GM19467 (cell line): Measurements from ENCODE around the gene FGD5.
A peak's percentile ranks its signal among the peaks of the same experiment; 100 is the strongest.

ENCODE experiments used
- ATAC-seq: cut with Tn5 transposase; IDR thresholded peaks from one replicate; pipeline ENCODE4 v1.9.1; 2021; ENCODE audit warnings: mild to moderate bottlenecking, moderate library complexity; ENCODE audit not compliant: unreplicated experiment

The FGD5 gene, protein sequence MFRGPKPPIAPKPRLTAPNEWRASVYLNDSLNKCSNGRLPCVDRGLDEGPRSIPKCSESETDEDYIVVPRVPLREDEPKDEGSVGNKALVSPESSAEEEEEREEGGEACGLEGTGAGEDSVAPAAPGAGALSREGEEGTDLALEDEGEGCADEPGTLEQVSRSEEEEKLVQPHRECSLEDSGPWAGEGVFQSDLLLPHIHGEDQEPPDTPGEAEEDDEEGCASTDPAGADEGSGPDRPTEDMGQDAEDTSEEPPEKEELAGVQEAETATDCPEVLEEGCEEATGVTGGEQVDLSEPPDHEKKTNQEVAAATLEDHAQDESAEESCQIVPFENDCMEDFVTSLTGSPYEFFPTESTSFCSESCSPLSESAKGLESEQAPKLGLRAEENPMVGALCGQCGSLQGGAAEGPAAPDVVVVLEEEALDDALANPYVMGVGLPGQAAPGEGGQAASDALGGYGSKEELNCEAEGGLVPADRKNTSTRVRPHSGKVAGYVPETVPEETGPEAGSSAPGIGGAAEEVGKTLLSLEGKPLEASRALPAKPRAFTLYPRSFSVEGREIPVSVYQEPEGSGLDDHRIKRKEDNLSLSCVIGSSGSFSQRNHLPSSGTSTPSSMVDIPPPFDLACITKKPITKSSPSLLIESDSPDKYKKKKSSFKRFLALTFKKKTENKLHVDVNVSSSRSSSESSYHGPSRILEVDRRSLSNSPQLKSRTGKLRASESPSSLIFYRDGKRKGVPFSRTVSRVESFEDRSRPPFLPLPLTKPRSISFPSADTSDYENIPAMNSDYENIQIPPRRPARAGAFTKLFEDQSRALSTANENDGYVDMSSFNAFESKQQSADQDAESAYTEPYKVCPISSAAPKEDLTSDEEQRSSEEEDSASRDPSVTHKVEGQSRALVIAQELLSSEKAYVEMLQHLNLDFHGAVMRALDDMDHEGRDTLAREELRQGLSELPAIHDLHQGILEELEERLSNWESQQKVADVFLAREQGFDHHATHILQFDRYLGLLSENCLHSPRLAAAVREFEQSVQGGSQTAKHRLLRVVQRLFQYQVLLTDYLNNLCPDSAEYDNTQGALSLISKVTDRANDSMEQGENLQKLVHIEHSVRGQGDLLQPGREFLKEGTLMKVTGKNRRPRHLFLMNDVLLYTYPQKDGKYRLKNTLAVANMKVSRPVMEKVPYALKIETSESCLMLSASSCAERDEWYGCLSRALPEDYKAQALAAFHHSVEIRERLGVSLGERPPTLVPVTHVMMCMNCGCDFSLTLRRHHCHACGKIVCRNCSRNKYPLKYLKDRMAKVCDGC (N-terminal part only)

DNA sequence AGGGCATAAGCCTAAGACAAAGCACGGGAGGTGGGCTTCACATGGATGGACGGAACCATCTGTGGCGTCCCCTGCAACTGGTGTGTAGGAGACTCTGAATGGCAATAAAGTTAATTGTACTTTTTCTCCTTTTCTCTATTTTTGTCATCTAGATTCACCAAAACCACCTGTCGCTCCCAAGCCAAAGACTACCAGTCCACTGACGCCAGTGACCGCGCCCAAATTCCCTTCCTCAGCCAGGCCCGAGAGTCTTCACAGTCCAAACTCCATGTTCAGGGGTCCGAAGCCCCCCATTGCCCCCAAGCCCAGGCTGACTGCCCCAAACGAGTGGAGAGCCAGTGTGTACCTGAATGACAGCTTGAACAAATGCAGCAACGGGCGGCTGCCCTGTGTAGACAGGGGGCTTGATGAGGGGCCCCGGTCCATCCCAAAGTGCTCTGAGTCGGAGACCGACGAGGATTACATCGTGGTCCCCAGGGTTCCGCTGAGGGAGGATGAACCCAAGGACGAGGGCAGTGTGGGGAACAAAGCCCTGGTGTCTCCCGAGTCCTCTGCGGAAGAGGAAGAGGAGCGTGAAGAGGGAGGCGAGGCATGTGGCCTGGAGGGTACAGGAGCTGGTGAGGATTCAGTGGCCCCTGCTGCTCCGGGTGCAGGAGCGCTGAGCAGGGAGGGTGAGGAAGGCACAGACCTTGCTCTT is at the start of gene FGD5:
Gene FGD5, plus strand, starts transcription at position 159 of the 697 bp plus-strand sequence. Its CDS starts 110 bp downstream, at position 269.
- no peak for ATAC-seq

DNA sequence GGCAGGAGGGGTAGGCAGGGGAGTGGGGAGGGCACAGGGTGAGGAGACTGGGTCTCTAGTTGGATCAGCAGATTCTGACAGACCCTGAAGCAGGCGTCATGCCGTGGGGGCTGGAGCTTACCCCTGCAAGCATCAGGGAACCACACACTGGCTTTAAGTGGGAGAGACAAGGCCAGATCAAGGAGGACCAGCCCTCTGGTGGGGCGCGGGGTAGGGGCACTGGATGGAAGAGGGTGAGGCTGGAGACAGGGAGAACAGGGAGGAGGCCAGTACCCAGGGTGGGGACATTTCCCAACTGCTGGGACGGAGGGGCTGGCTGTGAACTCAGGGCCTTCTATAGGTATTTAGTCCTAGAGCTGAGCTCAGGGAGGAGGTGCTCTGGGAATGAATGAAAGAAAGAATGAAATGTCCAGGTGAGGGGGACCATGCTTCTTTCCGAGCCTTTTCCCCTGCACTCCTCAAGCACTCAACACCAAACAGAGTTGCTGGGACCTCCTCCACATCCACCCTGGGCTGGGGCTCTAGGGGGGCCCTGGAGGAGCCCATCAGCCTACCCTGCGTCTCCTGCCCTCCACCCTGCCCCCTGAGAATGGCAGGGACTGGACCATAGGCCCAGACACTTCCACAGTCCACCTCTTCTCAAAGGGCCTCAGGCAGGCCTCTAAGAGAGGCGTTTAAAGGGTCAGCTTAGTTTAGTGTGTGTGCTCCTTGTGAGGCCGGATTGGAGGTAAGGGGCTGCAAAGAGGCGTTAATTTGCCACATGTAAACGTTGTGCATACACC is 49.0 kb upstream of the FGD5 start:
- ATAC-seq: no peak

DNA sequence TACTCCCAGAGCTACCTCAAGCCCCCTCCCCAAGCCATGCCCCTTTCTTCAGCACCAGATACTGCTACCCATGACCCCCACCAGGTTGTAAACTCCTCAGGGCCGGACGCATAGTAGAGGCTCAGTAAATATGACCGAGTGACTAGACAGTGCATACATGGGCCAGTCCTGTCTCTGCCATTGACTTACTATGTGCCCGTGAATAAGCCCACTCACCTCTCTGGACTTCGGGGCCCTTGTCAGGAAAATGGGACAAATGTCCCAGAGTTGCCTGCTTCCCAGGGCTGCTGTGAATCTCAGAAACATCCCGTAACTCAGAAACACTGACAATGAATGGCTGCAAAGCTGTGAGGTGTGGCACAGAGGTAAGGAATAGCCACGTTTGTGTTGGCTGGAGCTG is 48.2 kb upstream of the FGD5 start:
- ATAC-seq: no peak

DNA sequence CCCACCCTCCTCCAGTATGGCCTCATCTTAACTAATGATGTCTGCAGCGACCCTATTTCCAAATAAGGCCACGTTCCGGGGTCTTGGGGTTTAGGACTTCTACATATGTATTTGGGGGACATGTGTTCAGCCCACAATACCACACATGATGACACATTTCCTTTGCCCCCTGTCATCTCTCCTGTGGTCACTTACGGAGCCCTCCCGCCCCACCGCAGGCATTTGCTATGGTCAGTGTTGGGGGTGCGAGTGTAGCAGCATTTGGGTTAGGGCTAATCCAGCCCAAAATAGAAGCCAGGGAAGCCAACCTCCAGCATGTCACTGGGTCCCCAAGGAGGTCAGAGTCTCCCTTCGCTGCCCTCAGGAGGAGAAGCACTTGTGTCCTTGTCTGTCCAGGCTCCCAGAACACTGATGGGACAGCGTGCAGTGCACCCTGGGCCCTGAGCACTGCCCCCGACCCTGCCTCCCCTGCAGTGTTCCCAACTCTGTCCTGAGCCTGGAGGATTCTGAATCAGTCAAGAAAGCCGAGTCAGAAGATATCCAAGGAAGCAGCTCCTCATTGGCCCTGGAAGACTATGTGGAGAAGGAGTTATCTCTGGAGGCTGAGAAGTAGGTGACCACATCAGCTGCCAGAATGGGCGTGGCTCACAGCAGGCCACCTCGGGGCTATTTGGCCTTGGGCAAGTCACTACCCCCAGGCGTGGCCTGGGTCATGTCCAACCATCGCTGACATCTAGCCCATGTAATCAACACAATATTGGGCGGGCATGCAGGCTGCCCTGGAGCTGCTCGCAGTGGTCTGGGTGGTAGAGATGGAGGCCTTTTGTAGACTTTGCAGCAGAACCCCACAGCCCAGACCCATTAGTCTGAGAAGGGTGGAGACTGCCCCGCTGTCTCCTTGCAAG is 46.9 kb upstream of the FGD5 start:
- no peak for ATAC-seq

DNA sequence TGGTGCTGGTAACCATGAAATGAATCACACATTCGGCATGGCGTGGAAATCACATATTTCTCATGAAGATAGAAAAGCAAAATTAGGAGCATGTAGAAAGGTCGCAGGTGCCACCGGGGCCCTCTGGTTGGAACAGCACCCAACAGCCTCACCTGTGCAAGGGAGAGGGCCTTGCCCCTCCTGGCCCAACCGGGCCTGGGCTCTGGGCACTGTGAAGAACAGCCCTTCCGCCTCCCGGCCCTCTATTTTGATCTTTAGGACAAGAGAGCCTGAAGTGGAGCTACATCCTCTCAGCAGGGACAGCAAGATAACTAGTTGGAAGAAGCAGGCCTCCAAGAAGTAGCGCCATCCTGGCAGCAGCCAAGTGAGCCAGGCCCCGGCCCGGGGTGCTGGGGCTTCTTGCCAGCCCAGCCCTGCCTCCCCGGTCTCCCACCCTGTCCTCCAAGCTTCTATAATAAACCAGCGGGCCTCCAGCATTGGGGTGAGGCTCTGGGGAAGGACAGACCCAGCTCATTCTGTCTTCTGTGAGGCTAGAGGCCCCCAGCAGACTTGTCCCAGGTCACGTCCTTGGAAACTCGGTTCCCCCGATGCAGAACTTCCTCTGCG is 46.1 kb upstream of the FGD5 start:
- no peak for ATAC-seq

DNA sequence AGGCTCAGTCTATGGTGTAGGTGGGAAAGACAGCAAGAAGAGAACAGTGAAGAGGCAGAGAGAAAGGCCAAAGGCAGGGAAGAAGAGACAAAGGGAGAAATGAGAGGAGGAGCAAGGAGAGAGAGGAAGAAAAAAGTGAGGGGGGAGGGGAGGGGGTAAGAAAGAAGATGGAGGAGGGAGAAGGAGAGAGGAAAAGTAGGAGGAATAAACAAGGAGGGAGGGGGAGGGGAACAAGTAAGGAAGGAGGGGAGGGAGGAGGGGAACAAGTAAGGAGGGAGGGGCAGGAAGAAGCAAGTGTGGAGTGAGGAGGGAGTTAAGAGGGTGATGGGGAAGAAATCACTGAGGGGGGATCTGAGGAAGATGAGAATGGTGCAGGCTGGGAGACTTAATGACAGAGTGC is 45.5 kb upstream of the FGD5 start:
- ATAC-seq: no peak

DNA sequence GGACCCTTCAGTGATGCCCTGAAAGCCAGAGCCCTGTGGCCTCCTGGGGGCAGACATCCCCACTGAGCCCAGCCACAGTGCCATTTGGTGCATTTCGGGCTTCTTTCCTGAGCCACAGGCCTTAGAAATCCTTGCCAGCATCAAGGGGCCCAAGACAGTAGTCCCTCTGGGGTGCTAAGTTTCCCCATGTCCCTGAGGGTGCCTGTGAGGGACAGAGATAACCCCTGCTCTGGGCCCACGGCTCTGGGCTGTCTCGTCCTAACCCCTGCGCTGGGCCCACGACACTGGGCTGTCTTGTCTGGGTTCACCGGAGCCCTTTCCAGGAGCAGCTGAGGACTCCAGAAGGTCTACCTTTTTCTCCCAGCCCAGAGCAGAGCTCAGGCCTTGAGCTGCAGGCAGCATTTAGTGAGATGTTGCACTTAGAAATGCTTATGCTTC is 45.1 kb upstream of the FGD5 start:
- no peak for ATAC-seq

DNA sequence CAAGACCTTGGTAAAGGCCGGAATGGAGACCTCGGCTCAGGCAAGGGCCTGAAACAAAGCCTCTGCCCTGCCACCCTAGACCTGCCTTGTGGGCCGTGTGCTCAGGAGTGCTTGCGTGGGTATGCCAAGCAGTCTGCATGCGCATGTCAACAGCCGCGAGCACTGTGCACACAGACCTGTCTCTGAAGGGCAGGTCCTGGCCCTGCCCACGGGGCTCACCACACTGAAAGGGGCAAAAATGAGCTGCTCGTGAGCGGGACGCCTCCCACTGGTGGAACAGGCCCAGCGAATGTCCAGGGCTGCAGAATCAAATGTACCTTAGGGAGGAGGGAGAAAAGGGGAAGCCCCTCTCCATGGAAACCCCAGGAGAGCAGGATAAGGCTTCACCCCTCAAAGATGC is 44.3 kb upstream of the FGD5 start:
- ATAC-seq: no peak

DNA sequence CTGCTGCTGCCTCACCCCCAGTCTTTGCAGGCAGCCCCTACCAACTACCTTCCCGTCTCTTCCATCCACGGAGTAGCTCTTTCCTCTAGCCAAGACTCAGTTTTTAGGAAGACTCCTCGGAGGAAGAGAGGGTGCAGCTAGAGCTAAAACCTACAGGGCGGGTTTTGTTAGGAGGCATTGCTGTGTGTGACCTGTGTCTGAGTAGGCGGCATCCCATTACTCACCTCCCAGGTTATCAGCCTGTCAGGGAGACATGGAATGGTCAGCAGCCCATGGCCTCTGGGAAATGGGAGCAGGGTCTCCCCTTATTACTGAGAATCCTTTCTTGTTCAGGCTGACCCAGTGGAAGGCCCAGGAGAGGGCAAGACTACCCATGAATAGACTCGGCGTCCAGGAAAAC is 43.8 kb upstream of the FGD5 start:
- no peak for ATAC-seq

DNA sequence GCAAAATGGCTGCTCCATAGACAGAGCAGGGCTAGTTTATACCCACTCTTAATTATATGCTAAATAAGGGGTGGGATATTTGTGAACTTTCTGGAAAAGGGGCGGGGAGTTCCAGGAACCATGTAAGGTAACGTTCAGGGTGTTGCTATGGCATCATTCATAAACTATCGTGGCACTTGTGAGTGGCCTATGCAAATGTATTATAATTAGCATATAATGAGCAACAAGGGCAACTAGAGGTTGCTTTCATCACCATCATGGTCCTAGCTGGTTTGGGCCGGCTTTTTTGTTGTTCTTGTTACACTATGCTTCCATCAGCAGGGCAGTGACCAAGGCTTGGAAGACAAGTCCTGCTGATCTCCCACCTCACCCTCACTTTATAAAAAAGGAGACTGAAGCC is 43.2 kb upstream of the FGD5 start:
- ATAC-seq: no peak

DNA sequence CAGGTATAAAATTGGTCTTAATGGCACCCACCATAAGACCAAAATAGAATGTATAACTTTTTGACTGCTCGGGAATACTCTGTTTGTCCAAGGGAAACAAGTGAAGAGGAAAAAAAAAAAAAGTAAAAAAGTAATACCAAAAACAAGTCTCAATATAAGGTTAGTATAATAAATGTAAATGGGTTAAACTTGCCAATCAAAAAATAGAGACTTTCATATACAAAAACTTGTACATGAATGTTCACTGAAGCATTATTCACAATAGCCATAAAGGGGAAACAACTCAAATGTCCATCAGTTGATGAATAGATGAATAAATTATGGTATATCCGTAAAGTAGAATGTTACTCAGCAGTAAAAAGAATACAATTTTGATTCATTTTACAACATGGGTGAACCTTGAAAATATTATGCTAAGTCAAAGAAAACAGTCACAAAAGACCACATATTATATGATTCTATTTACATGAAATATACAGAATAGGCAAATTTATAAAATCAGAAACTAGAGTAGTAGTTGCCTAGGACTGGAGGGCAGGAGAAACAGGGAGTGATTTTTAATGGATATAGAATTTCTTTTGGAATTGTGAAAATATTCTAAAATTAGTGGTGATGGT is 39.6 kb upstream of the FGD5 start:
- ATAC-seq: no peak

DNA sequence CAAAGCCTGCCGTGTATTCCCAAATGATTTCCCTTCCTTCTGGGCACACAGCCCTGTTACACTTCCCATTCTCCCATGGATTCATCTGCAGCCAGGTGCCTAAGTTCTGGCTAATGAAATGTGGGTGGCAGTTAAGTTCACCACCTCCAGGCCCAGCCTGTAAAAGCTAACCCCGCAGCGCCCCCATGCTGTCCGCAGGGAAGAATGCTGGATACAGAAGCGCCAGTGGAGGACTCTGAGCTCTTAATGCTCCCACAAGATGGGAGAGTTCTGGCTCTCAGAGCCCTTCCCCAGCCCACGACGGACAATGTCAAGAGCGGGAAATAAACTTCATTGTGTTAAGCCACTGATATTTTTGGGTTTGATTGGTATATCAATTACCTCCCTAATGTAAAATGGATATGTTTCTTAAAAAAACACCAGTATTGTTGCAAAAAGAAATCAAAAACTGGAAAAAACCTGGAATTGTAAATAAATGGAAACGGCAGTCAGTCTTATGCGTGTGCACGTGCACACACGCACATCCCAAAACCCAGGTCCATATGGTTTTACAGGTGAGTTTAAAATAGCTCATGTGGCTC is 37.7 kb upstream of the FGD5 start:
- ATAC-seq: peak; percentile 88

DNA sequence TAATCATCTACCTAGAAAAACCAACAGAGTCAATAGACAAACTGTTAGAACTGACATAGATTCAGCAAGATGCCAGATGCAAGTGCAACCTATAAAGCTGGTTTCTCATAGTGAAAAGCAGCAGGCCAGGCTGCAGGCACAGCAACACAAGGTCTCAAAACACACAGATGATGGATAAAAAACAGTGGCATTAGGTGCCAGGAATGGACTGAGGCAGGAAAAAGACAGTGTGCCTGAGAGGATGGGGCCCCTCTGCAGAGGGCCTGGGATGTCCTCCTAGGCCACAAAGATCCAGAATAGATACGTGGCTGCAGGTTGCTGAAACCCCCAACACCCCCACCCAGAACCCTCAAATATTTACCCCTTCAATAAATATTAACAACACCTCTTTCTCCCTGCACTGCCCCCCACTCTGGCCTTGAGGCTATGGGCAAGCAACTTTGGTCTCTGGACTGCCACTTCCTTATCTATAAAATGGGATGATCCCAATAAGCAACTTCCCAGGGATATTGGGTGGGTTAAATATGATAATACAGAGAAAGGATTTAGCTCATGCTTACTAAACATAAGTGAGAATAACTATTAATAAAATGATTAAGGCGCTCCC is 35.2 kb upstream of the FGD5 start:
- ATAC-seq: no peak

DNA sequence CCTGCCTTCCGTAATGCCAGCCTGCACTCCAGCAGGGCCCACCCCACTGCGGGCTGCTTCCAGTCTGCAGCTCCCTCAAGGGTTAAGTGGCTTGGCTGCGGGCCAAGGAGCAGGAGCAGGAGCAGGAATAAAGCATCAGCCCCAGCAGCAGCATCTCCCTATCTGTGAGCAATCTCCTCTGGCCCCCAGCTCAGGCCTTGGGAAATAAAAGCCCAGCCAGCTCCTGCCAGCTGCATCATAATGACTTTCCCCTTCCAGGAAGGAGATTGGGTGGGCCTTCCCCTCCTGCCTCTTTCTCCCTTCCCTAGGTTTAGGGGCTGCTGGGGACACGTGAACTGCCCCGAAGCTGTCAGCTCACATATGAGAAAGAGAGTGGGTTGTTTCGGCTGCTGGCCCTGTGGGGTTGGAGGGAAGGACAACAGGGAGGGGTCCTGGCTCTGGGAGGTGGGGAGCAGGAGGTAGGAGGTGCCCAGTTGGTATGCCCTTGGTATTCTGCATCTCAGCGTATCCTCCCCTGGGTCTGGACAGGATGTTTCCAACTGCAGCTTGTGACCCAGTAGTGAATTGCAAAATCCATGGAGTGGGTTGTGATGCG is 34.6 kb upstream of the FGD5 start:
- no peak for ATAC-seq

DNA sequence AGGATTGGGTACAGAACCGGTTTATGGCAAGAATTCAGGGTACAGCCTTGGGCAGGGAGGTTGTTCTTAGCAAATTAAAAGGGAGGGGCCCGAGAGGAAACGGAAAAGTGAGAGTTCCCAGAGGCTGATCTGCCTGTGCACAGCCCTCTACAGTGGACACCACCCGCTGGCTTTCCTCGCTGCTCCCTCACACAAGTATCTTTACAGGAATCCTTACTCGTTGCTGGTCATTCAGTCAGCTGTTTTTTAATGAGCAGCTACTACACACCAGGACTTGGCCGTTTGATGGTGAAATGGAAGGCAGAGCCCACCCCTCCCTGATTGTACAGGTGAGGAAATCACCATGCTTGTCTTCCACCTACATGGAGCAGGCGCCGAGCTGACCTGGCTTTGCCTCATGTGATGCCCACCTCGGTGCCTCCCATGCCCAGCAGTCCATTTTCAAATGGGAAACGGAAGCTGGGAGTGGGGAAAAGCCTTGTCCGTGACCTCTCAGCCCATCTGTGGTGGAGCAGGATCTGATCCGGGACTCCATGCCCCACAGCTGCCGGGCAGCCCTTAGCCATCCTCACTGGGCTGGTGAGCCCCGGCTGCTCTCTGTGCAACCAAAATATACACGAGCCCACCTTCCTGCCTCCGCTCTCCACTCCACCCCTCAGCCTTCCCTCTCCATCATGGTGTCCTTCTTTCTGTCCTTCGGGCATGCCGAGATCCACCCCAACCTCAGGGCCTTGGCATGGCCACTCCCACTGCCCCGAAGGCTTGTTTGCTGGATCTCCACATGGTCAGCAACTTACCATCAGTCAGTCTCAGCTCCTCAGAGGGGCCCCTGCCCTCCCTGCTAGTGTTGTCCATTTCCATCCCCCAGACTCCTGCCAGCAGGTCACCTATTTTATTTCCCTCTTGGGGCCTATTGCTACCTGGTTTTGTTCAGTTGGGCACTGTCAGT is 33.3 kb upstream of the FGD5 start:
- ATAC-seq: no peak

DNA sequence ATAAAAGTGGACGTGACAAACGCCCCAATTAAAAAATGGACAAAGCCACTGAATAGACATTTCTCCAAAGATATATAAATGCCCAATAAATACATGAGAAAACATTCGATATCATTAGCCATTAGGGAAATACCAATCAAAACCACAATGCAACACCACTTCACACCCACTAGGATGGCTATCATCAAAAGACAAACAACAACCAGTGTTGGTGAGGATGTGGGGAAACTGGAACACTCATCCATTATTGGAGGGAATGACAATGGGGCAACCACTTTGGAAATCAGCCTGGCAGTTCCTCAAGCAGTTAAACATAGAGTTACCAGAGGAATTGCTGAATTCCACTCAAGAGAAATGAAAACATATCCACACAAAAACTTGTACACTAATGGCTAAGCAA is 32.4 kb upstream of the FGD5 start:
- ATAC-seq: no peak
